SK-N-SH treated with all-trans-retinoic acid at 6 μM for 48 hours (cell line): ENCODE results near the gene PMP22.

ENCODE experiments used
- ATAC-seq: fragments of 200-7000 bp; cut with Tn5 transposase; 3 replicates; pipeline ENCODE4 v1.9.1; 2020; ENCODE audit warnings: mild to moderate bottlenecking, moderate library complexity
- ARNTL ChIP-seq: fragments of 450-650 bp; formaldehyde crosslinking; IDR thresholded peaks from 2 replicates; pipeline ENCODE4 v1.5.0; 2020; ENCODE audit warnings: low read depth, mild to moderate bottlenecking, moderate library complexity, borderline replicate concordance
- BACH2 ChIP-seq: fragments of 250-450 bp; sonication (Bioruptor Pico); IDR thresholded peaks from 2 replicates; pipeline ENCODE4 v1.9.0; 2021; ENCODE audit warnings: mild to moderate bottlenecking, borderline replicate concordance
- CSDC2 ChIP-seq: fragments of 250-450 bp; sonication (Bioruptor Pico); IDR thresholded peaks from 2 replicates; pipeline ENCODE4 v1.5.0; 2020; ENCODE audit warnings: mild to moderate bottlenecking, moderate library complexity
- ESRRG ChIP-seq: fragments of 250-450 bp; sonication (Bioruptor Pico); IDR thresholded peaks from 2 replicates; pipeline ENCODE4 v1.6.1; 2021; ENCODE audit warnings: mild to moderate bottlenecking
- GLIS3 ChIP-seq: fragments of 250-450 bp; sonication (Bioruptor Pico); IDR thresholded peaks from 2 replicates; pipeline ENCODE4 v1.5.0; 2020; ENCODE audit warnings: mild to moderate bottlenecking, moderate library complexity
- ISL1 ChIP-seq: fragments of 250-450 bp; sonication (Bioruptor Pico); IDR thresholded peaks from 2 replicates; pipeline ENCODE4 v2.1.2; 2022; ENCODE audit warnings: mild to moderate bottlenecking, moderate library complexity
- OSR1 ChIP-seq: fragments of 250-450 bp; sonication (Bioruptor Pico); IDR thresholded peaks from 2 replicates; pipeline ENCODE4 v1.8.0; 2022; ENCODE audit warnings: moderate library complexity, mild to moderate bottlenecking, inconsistent platforms
- PPARA ChIP-seq: fragments of 250-450 bp; sonication (Bioruptor Pico); IDR thresholded peaks from 2 replicates; pipeline ENCODE4 v1.5.0; 2020; ENCODE audit warnings: mild to moderate bottlenecking, borderline replicate concordance
- SNAI2 ChIP-seq: fragments of 250-450 bp; sonication (Bioruptor Pico); IDR thresholded peaks from 2 replicates; pipeline ENCODE4 v1.5.0; 2020; ENCODE audit warnings: mild to moderate bottlenecking, moderate library complexity
- TCF4 ChIP-seq: fragments of 250-450 bp; sonication (Bioruptor Pico); IDR thresholded peaks from 2 replicates; pipeline ENCODE4 v1.8.0; 2021; ENCODE audit warnings: mild to moderate bottlenecking, moderate library complexity, borderline replicate concordance
- TOX ChIP-seq: fragments of 250-450 bp; sonication (Bioruptor Pico); IDR thresholded peaks from 2 replicates; pipeline ENCODE4 v1.8.0; 2021; ENCODE audit warnings: mild to moderate bottlenecking, moderate library complexity, borderline replicate concordance
- ZC3H10 ChIP-seq: fragments of 250-450 bp; sonication (Bioruptor Pico); IDR thresholded peaks from 2 replicates; pipeline ENCODE4 v1.5.1; 2021; ENCODE audit warnings: mild to moderate bottlenecking, moderate library complexity
- ZFP3 ChIP-seq: fragments of 250-450 bp; sonication (Bioruptor Pico); IDR thresholded peaks from 2 replicates; pipeline ENCODE4 v1.5.0; 2020; ENCODE audit warnings: mild to moderate bottlenecking, moderate library complexity
- ZFP30 ChIP-seq: fragments of 450-650 bp; formaldehyde crosslinking; IDR thresholded peaks from 2 replicates; pipeline ENCODE4 v1.5.0; 2022; ENCODE audit warnings: mild to moderate bottlenecking, moderate library complexity
- ZNF565 ChIP-seq: fragments of 450-650 bp; formaldehyde crosslinking; conservative IDR thresholded peaks from 2 replicates; pipeline ENCODE4 v1.5.0; 2020; ENCODE audit warnings: low read depth, mild to moderate bottlenecking, moderate library complexity
- ZNF70 ChIP-seq: fragments of 450-650 bp; formaldehyde crosslinking; IDR thresholded peaks from 2 replicates; pipeline ENCODE4 v1.5.0; 2020; ENCODE audit warnings: mild to moderate bottlenecking, moderate library complexity
- ZNF8 ChIP-seq: fragments of 450-650 bp; formaldehyde crosslinking; IDR thresholded peaks from 2 replicates; pipeline ENCODE4 v1.5.0; 2020; ENCODE audit warnings: mild to moderate bottlenecking, moderate library complexity
- TF ChIP-seq, protein P1 (sequence below): fragments of 250-450 bp; sonication (Bioruptor Pico); IDR thresholded peaks from 2 replicates; pipeline ENCODE4 v1.5.1; 2021; ENCODE audit warnings: mild to moderate bottlenecking, moderate library complexity
- TF ChIP-seq, protein P2 (sequence below): fragments of 250-450 bp; sonication (Bioruptor Pico); IDR thresholded peaks from 2 replicates; pipeline ENCODE4 v1.8.0; 2020; ENCODE audit warnings: mild to moderate bottlenecking, moderate library complexity, borderline replicate concordance
- TF ChIP-seq, protein P3 (sequence below): fragments of 250-450 bp; sonication (Bioruptor Pico); IDR thresholded peaks from 2 replicates; pipeline ENCODE4 v1.5.1; 2020; ENCODE audit warnings: low read depth, mild to moderate bottlenecking, moderate library complexity
- TF ChIP-seq, protein P4 (sequence below): fragments of 250-450 bp; sonication (Bioruptor Pico); IDR thresholded peaks from 2 replicates; pipeline ENCODE4 v1.8.0; 2021; ENCODE audit warnings: low read depth, mild to moderate bottlenecking, moderate library complexity, borderline replicate concordance

The PMP22 gene

DNA sequence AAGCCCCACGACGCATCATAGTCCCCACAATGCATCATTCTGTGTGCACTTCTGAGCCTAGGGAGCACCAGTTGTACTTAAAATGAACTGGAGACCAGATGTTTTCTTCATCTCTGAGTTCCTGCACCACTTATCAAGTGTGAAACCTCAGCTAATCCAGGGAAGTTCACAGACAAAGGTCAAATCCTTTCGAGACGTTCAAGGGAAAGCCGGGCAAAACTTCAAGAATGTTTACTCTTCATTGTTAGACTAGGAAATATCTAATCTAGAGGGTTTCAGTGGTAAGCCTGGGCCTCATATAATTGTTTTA is 4.6 kb upstream of the PMP22 start:
- ATAC-seq = no peak
- TF ChIP-seq ZFP3 (CRISPR knock-in tag) = no peak
- TF ChIP-seq TCF4 (CRISPR knock-in tag) = no peak
- no peak for TF ChIP-seq ZFP30
- no peak for TF ChIP-seq CSDC2 (CRISPR knock-in tag)
- TF ChIP-seq GLIS3 (CRISPR knock-in tag) = no peak
- no peak for TF ChIP-seq ESRRG
- TF ChIP-seq ZNF70 (CRISPR knock-in tag) = no peak
- TF ChIP-seq, protein P1, sequence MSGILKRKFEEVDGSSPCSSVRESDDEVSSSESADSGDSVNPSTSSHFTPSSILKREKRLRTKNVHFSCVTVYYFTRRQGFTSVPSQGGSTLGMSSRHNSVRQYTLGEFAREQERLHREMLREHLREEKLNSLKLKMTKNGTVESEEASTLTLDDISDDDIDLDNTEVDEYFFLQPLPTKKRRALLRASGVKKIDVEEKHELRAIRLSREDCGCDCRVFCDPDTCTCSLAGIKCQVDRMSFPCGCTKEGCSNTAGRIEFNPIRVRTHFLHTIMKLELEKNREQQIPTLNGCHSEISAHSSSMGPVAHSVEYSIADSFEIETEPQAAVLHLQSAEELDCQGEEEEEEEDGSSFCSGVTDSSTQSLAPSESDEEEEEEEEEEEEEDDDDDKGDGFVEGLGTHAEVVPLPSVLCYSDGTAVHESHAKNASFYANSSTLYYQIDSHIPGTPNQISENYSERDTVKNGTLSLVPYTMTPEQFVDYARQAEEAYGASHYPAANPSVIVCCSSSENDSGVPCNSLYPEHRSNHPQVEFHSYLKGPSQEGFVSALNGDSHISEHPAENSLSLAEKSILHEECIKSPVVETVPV (CRISPR knock-in tag) = no peak

DNA sequence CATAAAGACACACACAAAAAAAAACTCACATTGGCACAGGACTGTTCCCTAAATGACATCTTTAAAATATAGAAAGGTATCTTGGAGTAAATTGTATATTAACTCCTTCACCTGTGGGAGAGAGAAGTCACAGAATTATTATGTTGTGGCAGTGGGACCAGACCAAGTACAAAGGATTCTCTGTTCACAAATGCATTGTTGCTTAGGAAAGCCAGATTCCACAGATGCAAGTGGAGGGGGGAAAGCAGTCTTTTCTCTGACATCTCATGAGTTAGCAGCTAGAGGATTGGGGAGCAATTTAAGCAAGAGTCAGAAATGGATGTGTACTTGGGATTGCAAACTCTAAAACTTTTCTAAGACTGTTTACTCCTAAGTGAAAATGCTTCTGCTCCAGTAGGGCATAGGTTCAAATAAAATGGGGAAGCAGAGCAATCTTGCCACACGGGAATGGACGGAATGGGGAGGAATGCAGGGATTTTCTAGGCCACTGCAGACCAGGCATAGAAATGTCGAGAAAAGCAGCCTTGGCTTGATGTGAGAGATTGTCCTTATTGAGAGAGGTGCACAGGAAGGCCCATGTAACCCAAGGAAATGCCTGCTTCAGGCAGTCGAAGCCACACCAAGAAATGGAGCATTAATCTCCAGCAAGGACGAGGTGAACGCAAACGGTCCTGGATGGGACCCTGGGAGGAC is 4.1 kb upstream of the PMP22 start:
- no peak for ATAC-seq
- TF ChIP-seq, protein P2, sequence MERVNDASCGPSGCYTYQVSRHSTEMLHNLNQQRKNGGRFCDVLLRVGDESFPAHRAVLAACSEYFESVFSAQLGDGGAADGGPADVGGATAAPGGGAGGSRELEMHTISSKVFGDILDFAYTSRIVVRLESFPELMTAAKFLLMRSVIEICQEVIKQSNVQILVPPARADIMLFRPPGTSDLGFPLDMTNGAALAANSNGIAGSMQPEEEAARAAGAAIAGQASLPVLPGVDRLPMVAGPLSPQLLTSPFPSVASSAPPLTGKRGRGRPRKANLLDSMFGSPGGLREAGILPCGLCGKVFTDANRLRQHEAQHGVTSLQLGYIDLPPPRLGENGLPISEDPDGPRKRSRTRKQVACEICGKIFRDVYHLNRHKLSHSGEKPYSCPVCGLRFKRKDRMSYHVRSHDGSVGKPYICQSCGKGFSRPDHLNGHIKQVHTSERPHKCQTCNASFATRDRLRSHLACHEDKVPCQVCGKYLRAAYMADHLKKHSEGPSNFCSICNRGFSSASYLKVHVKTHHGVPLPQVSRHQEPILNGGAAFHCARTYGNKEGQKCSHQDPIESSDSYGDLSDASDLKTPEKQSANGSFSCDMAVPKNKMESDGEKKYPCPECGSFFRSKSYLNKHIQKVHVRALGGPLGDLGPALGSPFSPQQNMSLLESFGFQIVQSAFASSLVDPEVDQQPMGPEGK = no peak
- no peak for TF ChIP-seq ZFP30
- TF ChIP-seq SNAI2 (CRISPR knock-in tag) = no peak
- no peak for TF ChIP-seq OSR1 (CRISPR knock-in tag)
- TF ChIP-seq, all 23 proteins: peak for 0

DNA sequence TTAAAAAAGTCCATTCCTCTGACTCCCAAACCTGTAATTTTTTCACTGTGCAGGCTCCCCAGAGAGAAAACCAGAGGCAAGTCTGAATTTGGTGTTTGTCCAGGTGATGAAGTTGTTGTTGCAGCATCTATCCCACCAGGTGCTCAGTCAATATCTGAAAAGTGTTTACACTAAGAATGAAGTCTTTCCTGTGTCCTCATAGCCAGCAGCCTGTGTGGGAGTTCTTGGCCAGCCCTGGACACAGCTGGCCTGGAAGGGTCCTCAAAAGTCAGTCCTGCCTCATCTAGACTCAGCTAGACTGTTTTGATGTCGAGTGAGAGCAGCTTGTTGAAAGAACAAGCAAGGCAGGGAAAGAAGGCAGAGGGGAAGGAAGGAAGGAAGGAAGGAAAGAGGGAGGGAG is 3.3 kb upstream of the PMP22 start:
- TF ChIP-seq OSR1 (CRISPR knock-in tag) (no peak), ARNTL (CRISPR knock-in tag) (no peak), ESRRG (no peak), BACH2 (CRISPR knock-in tag) (no peak), ZC3H10 (no peak), GLIS3 (CRISPR knock-in tag) (no peak), SNAI2 (CRISPR knock-in tag) (no peak), ZFP30 (no peak), PPARA (CRISPR knock-in tag) (no peak), TCF4 (CRISPR knock-in tag) (no peak), ISL1 (CRISPR knock-in tag) (no peak), ZNF8 (CRISPR knock-in tag) (no peak)
- no peak for ATAC-seq

DNA sequence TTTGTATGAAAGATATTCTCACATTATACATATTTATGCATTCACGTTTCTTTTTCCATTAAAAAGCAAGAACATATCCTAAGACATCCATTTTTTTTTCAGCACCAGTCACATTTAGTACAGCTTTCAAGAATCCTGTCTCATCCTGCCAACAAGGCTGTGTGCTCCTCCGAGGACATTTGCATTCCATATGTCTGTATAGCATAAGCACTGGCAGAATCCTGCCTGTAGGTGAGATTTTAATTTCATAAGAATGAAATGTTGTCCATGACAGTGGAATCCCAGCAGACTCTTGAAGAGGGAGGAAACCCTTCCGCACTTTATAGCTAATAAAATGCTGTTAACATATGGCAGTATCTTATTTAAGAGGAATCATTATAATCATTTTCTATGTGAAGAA is 2.9 kb upstream of the PMP22 start:
- TF ChIP-seq TOX (CRISPR knock-in tag) = no peak
- no peak for TF ChIP-seq ZNF565
- TF ChIP-seq ZNF8 (CRISPR knock-in tag) = no peak
- TF ChIP-seq SNAI2 (CRISPR knock-in tag) = no peak
- TF ChIP-seq TCF4 (CRISPR knock-in tag) = no peak
- TF ChIP-seq ZNF70 (CRISPR knock-in tag) = no peak
- TF ChIP-seq ARNTL (CRISPR knock-in tag) = no peak
- no peak for TF ChIP-seq CSDC2 (CRISPR knock-in tag)
- no peak for TF ChIP-seq OSR1 (CRISPR knock-in tag)
- no peak for TF ChIP-seq PPARA (CRISPR knock-in tag)
- TF ChIP-seq, protein P3, sequence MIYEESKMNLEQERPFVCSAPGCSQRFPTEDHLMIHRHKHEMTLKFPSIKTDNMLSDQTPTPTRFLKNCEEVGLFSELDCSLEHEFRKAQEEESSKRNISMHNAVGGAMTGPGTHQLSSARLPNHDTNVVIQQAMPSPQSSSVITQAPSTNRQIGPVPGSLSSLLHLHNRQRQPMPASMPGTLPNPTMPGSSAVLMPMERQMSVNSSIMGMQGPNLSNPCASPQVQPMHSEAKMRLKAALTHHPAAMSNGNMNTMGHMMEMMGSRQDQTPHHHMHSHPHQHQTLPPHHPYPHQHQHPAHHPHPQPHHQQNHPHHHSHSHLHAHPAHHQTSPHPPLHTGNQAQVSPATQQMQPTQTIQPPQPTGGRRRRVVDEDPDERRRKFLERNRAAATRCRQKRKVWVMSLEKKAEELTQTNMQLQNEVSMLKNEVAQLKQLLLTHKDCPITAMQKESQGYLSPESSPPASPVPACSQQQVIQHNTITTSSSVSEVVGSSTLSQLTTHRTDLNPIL (CRISPR knock-in tag) = no peak
- TF ChIP-seq GLIS3 (CRISPR knock-in tag) = no peak
- TF ChIP-seq ESRRG = no peak
- TF ChIP-seq, protein P1 (CRISPR knock-in tag) = no peak
- TF ChIP-seq, protein P4, sequence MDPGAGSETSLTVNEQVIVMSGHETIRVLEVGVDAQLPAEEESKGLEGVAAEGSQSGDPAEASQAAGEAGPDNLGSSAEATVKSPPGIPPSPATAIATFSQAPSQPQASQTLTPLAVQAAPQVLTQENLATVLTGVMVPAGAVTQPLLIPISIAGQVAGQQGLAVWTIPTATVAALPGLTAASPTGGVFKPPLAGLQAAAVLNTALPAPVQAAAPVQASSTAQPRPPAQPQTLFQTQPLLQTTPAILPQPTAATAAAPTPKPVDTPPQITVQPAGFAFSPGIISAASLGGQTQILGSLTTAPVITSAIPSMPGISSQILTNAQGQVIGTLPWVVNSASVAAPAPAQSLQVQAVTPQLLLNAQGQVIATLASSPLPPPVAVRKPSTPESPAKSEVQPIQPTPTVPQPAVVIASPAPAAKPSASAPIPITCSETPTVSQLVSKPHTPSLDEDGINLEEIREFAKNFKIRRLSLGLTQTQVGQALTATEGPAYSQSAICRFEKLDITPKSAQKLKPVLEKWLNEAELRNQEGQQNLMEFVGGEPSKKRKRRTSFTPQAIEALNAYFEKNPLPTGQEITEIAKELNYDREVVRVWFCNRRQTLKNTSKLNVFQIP = no peak

More for the DNA sequence above, 2.9 kb upstream of the PMP22 start:
- no peak for ATAC-seq
